Panc1 (cell line): Measurements from ENCODE around the gene FOXP2. TPM values are rescaled to one million over a fixed set of nuclear protein-coding genes. Genes with fewer than 3 reads are reported as not detected.
A peak's percentile ranks its signal among the peaks of the same experiment; 100 is the strongest.
"Not testable (repeated sequence)": the region's sequence is repeated elsewhere in the genome, so short reads cannot be mapped to it uniquely, and the experiment has no call there.

Experiments
- ATAC-seq: fragments of 200-7000 bp; cut with Tn5 transposase; 2 replicates; pipeline ENCODE4 v1.9.1; 2020; ENCODE audit warnings: mild to moderate bottlenecking, moderate library complexity
- BruUV-seq: library from RNA; stranded (reverse); fragments of 400-500 nt; replicated peaks from 2 replicates; lab custom pipeline; 2021; lab: Mats Ljungman, UMichigan
- CTCF ChIA-PET: fragments of 300-600 bp; sonication (Branson Sonifier 250); formaldehyde crosslinking; loops from one replicate; lab custom pipeline; 2022; ENCODE audit warnings: antibody characterized with exemption; lab: Charles Lee
- POLR2A ChIA-PET: fragments of 300-600 bp; sonication (Branson Sonifier 250); formaldehyde crosslinking; loops from one replicate; lab custom pipeline; 2022; ENCODE audit warnings: antibody characterized with exemption; lab: Charles Lee
- DNase-seq: peaks from one replicate; pipeline ENCODE4 v3.0.0-alpha.2; 2010; ENCODE audit warnings: low read depth, low spot score
- H3K27ac ChIP-seq: 2 replicates; pipeline ENCODE4 v1.5.1; 2011; ENCODE audit warnings: mild to moderate bottlenecking, low read length, inconsistent platforms
- H3K27me3 ChIP-seq: fragments of 200-500 bp; sonication (Bioruptor generic); 2 replicates; pipeline ENCODE4 v1.6.0; 2014; ENCODE audit warnings: low read length, inconsistent platforms; ENCODE audit not compliant: control insufficient read depth, insufficient read depth
- H3K36me3 ChIP-seq: fragments of 200-500 bp; sonication (Bioruptor generic); 2 replicates; pipeline ENCODE4 v1.5.1; 2014; ENCODE audit warnings: inconsistent platforms, mild to moderate bottlenecking, low read length, moderate library complexity; ENCODE audit not compliant: control insufficient read depth, insufficient read depth
- H3K4me1 ChIP-seq: 2 replicates; pipeline ENCODE4 v1.5.1; 2011; ENCODE audit warnings: inconsistent platforms, mild to moderate bottlenecking, low read length, moderate library complexity; ENCODE audit not compliant: control insufficient read depth, insufficient read depth
- H3K4me3 ChIP-seq, 2 experiments: 2 replicates each; pipeline ENCODE4 v1.5.1; 2011 to 2012; ENCODE audit warnings: low read depth in 2 of 2, low read length in 2 of 2, mild to moderate bottlenecking in 2 of 2, inconsistent platforms in 1 of 2, moderate library complexity in 1 of 2
- H3K9me3 ChIP-seq: fragments of 200-500 bp; sonication (Bioruptor generic); 2 replicates; pipeline ENCODE4 v1.5.1; 2014; ENCODE audit warnings: low read depth, mild to moderate bottlenecking, inconsistent platforms, low read length, moderate library complexity; ENCODE audit not compliant: control insufficient read depth, insufficient read depth
- CTCF ChIP-seq: fragments of 450-650 bp; IDR thresholded peaks from 2 replicates; pipeline ENCODE4 v1.5.1; 2017; ENCODE audit warnings: mild to moderate bottlenecking
- POLR2AphosphoS5 ChIP-seq: IDR thresholded peaks from 2 replicates; pipeline ENCODE4 v1.6.1; 2012; ENCODE audit warnings: mild to moderate bottlenecking, low read depth, low read length, moderate library complexity
- REST ChIP-seq, 2 experiments: IDR thresholded peaks; 2 replicates each; pipeline ENCODE4 v1.6.1; 2011 to 2012; ENCODE audit warnings: low read depth in 2 of 2, control low read depth in 1 of 2, low read length in 1 of 2, mild to moderate bottlenecking in 1 of 2, moderate library complexity in 1 of 2; ENCODE audit not compliant: insufficient read depth in 1 of 2
- SIN3A ChIP-seq: IDR thresholded peaks from 2 replicates; pipeline ENCODE4 v1.6.1; 2012; ENCODE audit warnings: low read depth, mild to moderate bottlenecking, low read length, moderate library complexity, borderline replicate concordance; ENCODE audit not compliant: insufficient read depth
- TCF7L2 ChIP-seq: IDR thresholded peaks from 2 replicates; pipeline ENCODE4 v1.6.1; 2011; ENCODE audit warnings: mild to moderate bottlenecking, low read depth, low read length, inconsistent platforms
- in situ Hi-C: cut with HindIII; loops from 2 replicates; pipeline ENCODE4 v1.10.0; 2016; ENCODE audit warnings: low sequenced_read_pairs, low pct_unique_long_range_greater_than_20kb
- intact Hi-C: fragments of 100-400 bp; cut with micrococcal nuclease; formaldehyde crosslinking; loops from one replicate; pipeline ENCODE4 v1.10.0; 2022; ENCODE audit not compliant: unreplicated experiment
- total RNA-seq: library from RNA; stranded (reverse); gene quantifications from one replicate; pipeline ENCODE4 v1.2.1, GENCODE V29; 2021; ENCODE audit not compliant: unreplicated experiment

The FOXP2 gene
- total RNA-seq, 1 experiment from 2014 or later, result 0.54 TPM

GRCh38 chr7:114488696-114489095 lies 74.1 kb downstream of the FOXP2 start:
- no peak for DNase-seq
- in situ Hi-C loops (no loop called here), intact Hi-C loops (no loop called here)
- Histone ChIP-seq H3K27me3 (no peaks in the 10 kb centered on the region), H3K4me3 (no peak overlapping the region), H3K27ac (no peak overlapping the region), H3K4me1 (no peaks in the 10 kb centered on the region), H3K9me3 (no peaks in the 10 kb centered on the region), H3K36me3 (no peaks in the 10 kb centered on the region)
- TF ChIP-seq REST (IDR thresholded peaks at IDR 0.05; ENCODE audit: insufficient read depth in 1 of 2, low read depth in 2 of 2, low read length in 1 of 2) (no peak), SIN3A (no peak), TCF7L2 (no peak), CTCF (no peak), POLR2AphosphoS5 (no peak)
- no peak for ATAC-seq
- CTCF ChIA-PET, result interaction anchor here (0.7 kb wide), 1 partner anchor 181 kb away, joined by 3 read pairs; no protein-coding TSS in a partner anchor
- BruUV-seq, result no TSS peak
- POLR2A ChIA-PET, result no interaction called here

- H3K4me3 ChIP-seq, BruUV-seq, H3K4me1 ChIP-seq, H3K9me3 ChIP-seq, H3K36me3 ChIP-seq, CTCF ChIA-PET, H3K27me3 ChIP-seq, POLR2A ChIA-PET, in situ Hi-C loops, intact Hi-C loops, DNase-seq, H3K27ac ChIP-seq, ATAC-seq: not testable (repeated sequence)
These were observed 82.9 kb downstream of the FOXP2 start for GRCh38 chr7:114497491-114497890.

GRCh38 chr7:114502454-114503254 lies 88.0 kb downstream of the FOXP2 start:
- DNase-seq, result no peak
- Histone ChIP-seq H3K4me1 (peaks cover 13% of the 10 kb centered on the region; the same call in 1 of the 2 replicates), H3K27me3 (no peaks in the 10 kb centered on the region), H3K36me3 (no peaks in the 10 kb centered on the region), H3K9me3 (no peaks in the 10 kb centered on the region), H3K27ac (peak overlapping the region; percentile 76), H3K4me3 (no peak overlapping the region)
- peak; percentile 38; the same call in 1 of the 2 replicates for TF ChIP-seq POLR2AphosphoS5
- peak; percentile 89 for TF ChIP-seq TCF7L2
- TF ChIP-seq REST (IDR thresholded peaks at IDR 0.05; ENCODE audit: insufficient read depth in 1 of 2, low read depth in 2 of 2, low read length in 1 of 2), result no peak
- CTCF ChIA-PET, result no interaction called here
- no TSS peak for BruUV-seq
- intact Hi-C loops (loop anchor here (1.0 to 10.0 kb wide), 2 partner anchors 26 to 162 kb away; no protein-coding TSS in a partner anchor), in situ Hi-C loops (no loop called here)
- ATAC-seq, result peak; percentile 87
- POLR2A ChIA-PET, result no interaction called here
